Measurements from ENCODE around the gene FBRS. TPM values are rescaled to one million over a fixed set of nuclear protein-coding genes. Genes with fewer than 3 reads are reported as not detected.

Gene FBRS
- total and polyA plus RNA-seq, 2 of the 13 experiments (the other 11 are each of a cell fraction or from before 2014, with no cell fraction given) = 13.7 to 16.2 TPM

GRCh38 chr16:30659507-30660423, 1.5 kb downstream of the FBRS start (continued):
- TF ChIP-seq NRL (CRISPR knock-in tag; IDR thresholded peaks at IDR 0.05; ENCODE audit: borderline replicate concordance) (0 out of 2 replicates have a peak, but pooled peaks have one; percentile 27), NFKB2 (CRISPR knock-in tag; IDR thresholded peaks at IDR 0.05; ENCODE audit: borderline replicate concordance) (peak; percentile 21; the same call in 1 of the 2 replicates), MED13 (CRISPR knock-in tag; IDR thresholded peaks at IDR 0.05) (no peak)
- TF ChIP-seq, protein P1, sequence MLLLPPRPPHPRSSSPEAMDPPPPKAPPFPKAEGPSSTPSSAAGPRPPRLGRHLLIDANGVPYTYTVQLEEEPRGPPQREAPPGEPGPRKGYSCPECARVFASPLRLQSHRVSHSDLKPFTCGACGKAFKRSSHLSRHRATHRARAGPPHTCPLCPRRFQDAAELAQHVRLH (CRISPR knock-in tag; IDR thresholded peaks at IDR 0.05; ENCODE audit: borderline replicate concordance, low read depth) = no peak
- TF ChIP-seq, protein P2, sequence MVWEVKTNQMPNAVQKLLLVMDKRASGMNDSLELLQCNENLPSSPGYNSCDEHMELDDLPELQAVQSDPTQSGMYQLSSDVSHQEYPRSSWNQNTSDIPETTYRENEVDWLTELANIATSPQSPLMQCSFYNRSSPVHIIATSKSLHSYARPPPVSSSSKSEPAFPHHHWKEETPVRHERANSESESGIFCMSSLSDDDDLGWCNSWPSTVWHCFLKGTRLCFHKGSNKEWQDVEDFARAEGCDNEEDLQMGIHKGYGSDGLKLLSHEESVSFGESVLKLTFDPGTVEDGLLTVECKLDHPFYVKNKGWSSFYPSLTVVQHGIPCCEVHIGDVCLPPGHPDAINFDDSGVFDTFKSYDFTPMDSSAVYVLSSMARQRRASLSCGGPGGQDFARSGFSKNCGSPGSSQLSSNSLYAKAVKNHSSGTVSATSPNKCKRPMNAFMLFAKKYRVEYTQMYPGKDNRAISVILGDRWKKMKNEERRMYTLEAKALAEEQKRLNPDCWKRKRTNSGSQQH (CRISPR knock-in tag; IDR thresholded peaks at IDR 0.05; ENCODE audit: low read depth) = peak; percentile 17; the same call in 1 of the 2 replicates

GRCh38 chr16:30660424-30661261, 2.4 kb downstream of the FBRS start:
- H3K4me2 ChIP-seq (ENCODE audit: low read depth, low read length) = peak overlapping the region; percentile 92
- ATAC-seq (no peak), DNase-seq (ENCODE audit: low spot score) (no peak), FAIRE-seq (no peak)
- no peaks in the 10 kb centered on the region for H3K9me3 ChIP-seq (ENCODE audit: low read length)
- in situ Hi-C loops (cut with HindIII; ENCODE audit: extremely low pct_ligation_motif_present, low pct_unique_long_range_greater_than_20kb) = loop anchor here (25.0 kb wide), 1 partner anchor 848 kb away; the partner anchor contains the start of genes MAZ, MVP, PAGR1 and PRRT2
- H3K27me3 ChIP-seq (ENCODE audit: control insufficient read depth in 1 of 2, insufficient read depth in 2 of 2, low read length in 2 of 2) = no peaks in the 10 kb centered on the region; a peak in 1 of 5 replicates
- peak overlapping the region; percentile 91 for H3K9ac ChIP-seq (ENCODE audit: insufficient read depth, low read depth, low read length)
- H4K20me1 ChIP-seq (ENCODE audit: insufficient read depth, low read length) = peaks cover 30% of the 10 kb centered on the region; the same call in 1 of the 2 replicates
- intact Hi-C loops (cut with micrococcal nuclease; ENCODE audit: unreplicated experiment) = no loop called here
- ChIA-PET POLR2A (interaction anchor here (1.6 kb wide), 1 partner anchor 29 kb away, joined by 4 read pairs; no protein-coding TSS in a partner anchor), CTCF (ENCODE audit: low intra/inter-chr PET ratio, low total read pairs) (no interaction called here)
- WGBS (ENCODE audit: low lambda C conversion rate) = 79% methylated on average over 21 of the region's 21 CpGs
- no peak overlapping the region for H2AFZ ChIP-seq (ENCODE audit: low read length)
- H3K79me2 ChIP-seq (ENCODE audit: insufficient read depth, low read length) = peaks cover 45% of the 10 kb centered on the region
- H3K36me3 ChIP-seq (replicated peaks in 1 of 2; ENCODE audit: control insufficient read depth in 1 of 2, insufficient read depth in 2 of 2, low read length in 2 of 2) = peaks cover 40 to 58% of the 10 kb centered on the region in 2 experiments
- peaks cover 37% of the 10 kb centered on the region for H3K4me1 ChIP-seq (ENCODE audit: insufficient read depth, low read length)
- H3K27ac ChIP-seq (ENCODE audit: extremely low read length, insufficient read depth, low read length) = peak overlapping the region; percentile 93
- H3K4me3 ChIP-seq (replicated peaks in 1 of 3; ENCODE audit: insufficient read depth in 1 of 3, low read depth in 2 of 3, low read length in 3 of 3) = peak overlapping the region; percentile 78 to 89 (median 82)
- BruUV-seq (replicated peaks) = TSS peak; percentile 28
- TF ChIP-seq NFKB2 (CRISPR knock-in tag; IDR thresholded peaks at IDR 0.05; ENCODE audit: borderline replicate concordance) (peak; percentile 41; the same call in 1 of the 2 replicates), ZBTB38 (CRISPR knock-in tag; IDR thresholded peaks at IDR 0.05) (peak; percentile 79; the same call in 1 of the 2 replicates), MED13 (CRISPR knock-in tag; IDR thresholded peaks at IDR 0.05) (no peak), GMEB1 (CRISPR knock-in tag; IDR thresholded peaks at IDR 0.05; ENCODE audit: borderline replicate concordance) (no peak), POLR2A (IDR thresholded peaks at IDR 0.05; ENCODE audit: insufficient read depth in 1 of 2, low read depth in 2 of 2, low read length in 2 of 2) (0 out of 4 replicates have a peak, but pooled peaks of 1 of the 2 experiments have one; percentile 21), ZNF205 (CRISPR knock-in tag; IDR thresholded peaks at IDR 0.05) (0 out of 2 replicates have a peak, but pooled peaks have one; percentile 11), SALL1 (CRISPR knock-in tag; IDR thresholded peaks at IDR 0.05) (0 out of 2 replicates have a peak, but pooled peaks have one; percentile 21), U2AF1 (optimal IDR thresholded peaks at IDR 0.05; ENCODE audit: low read depth, low read length) (peak; percentile 69), ZNF224 (CRISPR knock-in tag; IDR thresholded peaks at IDR 0.05) (no peak), ZBTB33 (CRISPR knock-in tag; IDR thresholded peaks at IDR 0.05) (peak; percentile 37; the same call in 1 of the 2 replicates)
